ENCODE results near the gene TGFBRAP1.

TGFBRAP1 gene

GRCh38 chr2:105329561-105330495, at the start of gene TGFBRAP1:
TSS of gene TGFBRAP1 (minus strand) at chr2:105329735. CDS start at chr2:105308301, 21,434 bp downstream.
- peak; percentile 75 for DNase-seq

- DNase-seq: no peak
Measured at GRCh38 chr2:105378921-105379383, 49.4 kb upstream of the TGFBRAP1 start.

- no peak for DNase-seq
Measured at GRCh38 chr2:105378276-105378840, 48.8 kb upstream of the TGFBRAP1 start.

- no peak for DNase-seq
Measured at GRCh38 chr2:105377871-105378270, 48.3 kb upstream of the TGFBRAP1 start.

GRCh38 chr2:105376789-105377240, 47.3 kb upstream of the TGFBRAP1 start:
- DNase-seq: no peak

- DNase-seq: no peak
Measured at GRCh38 chr2:105376010-105376409, 46.5 kb upstream of the TGFBRAP1 start.

GRCh38 chr2:105375001-105375561, 45.5 kb upstream of the TGFBRAP1 start:
- DNase-seq: no peak

GRCh38 chr2:105373895-105374401, 44.4 kb upstream of the TGFBRAP1 start:
- DNase-seq: no peak

- peak; percentile 59 for DNase-seq
Measured at GRCh38 chr2:105373344-105373781, 43.8 kb upstream of the TGFBRAP1 start.

- no peak for DNase-seq
Measured at GRCh38 chr2:105371810-105372209, 42.3 kb upstream of the TGFBRAP1 start.

GRCh38 chr2:105371156-105371555, 41.6 kb upstream of the TGFBRAP1 start:
- DNase-seq: no peak

- DNase-seq: peak; percentile 86
Measured at GRCh38 chr2:105369777-105370690, 40.5 kb upstream of the TGFBRAP1 start.

- no peak for DNase-seq
Measured at GRCh38 chr2:105368759-105369408, 39.3 kb upstream of the TGFBRAP1 start.

- no peak for DNase-seq
Measured at GRCh38 chr2:105365206-105365605, 35.7 kb upstream of the TGFBRAP1 start.

- DNase-seq: no peak
Measured at GRCh38 chr2:105364436-105365139, 35.1 kb upstream of the TGFBRAP1 start.

GRCh38 chr2:105362862-105363591, 33.5 kb upstream of the TGFBRAP1 start:
- peak; percentile 57 for DNase-seq

GRCh38 chr2:105361102-105361889, 31.8 kb upstream of the TGFBRAP1 start:
- DNase-seq: no peak

- DNase-seq: no peak
Measured at GRCh38 chr2:105358593-105358992, 29.1 kb upstream of the TGFBRAP1 start.

GRCh38 chr2:105357122-105357521, 27.6 kb upstream of the TGFBRAP1 start:
- no peak for DNase-seq
